H1 (cell line): ENCODE results near the gene CBFA2T2. TPM values are rescaled to one million over a fixed set of nuclear protein-coding genes. Genes with fewer than 3 reads are reported as not detected.

Experiments
- CTCF ChIA-PET: fragments of 300-600 bp; sonication (Branson Sonifier 250); formaldehyde crosslinking; loops from one replicate; lab custom pipeline; 2021; ENCODE audit not compliant: partially characterized antibody; lab: Charles Lee
- POLR2A ChIA-PET: fragments of 300-600 bp; sonication (Branson Sonifier 250); formaldehyde crosslinking; loops from one replicate; lab custom pipeline; 2021; ENCODE audit warnings: inconsistent platforms; ENCODE audit not compliant: partially characterized antibody; lab: Charles Lee
- DNase-seq, 2 experiments: peaks; one replicate each; pipeline versions ENCODE4 v3.0.0 to v3.0.0-alpha.2; 2010 to 2022; ENCODE audit warnings: low spot score in 2 of 2, low read depth in 1 of 2, mixed read lengths in 1 of 2
- FAIRE-seq: peaks from 2 replicates; lab custom pipeline; 2011; peaks lifted over from hg19 to GRCh38; lab: Jason Lieb, UNC
- H2AFZ ChIP-seq: 2 replicates; pipeline ENCODE4 v1.8.1; 2012; ENCODE audit warnings: low read length, inconsistent platforms
- H2AK5ac ChIP-seq: 2 replicates; pipeline ENCODE4 v1.6.1; 2013; ENCODE audit warnings: low read depth, low read length
- H2BK120ac ChIP-seq: replicated peaks from 2 replicates; pipeline ENCODE3; 2013; ENCODE audit warnings: low read depth, low read length, inconsistent platforms
- H2BK12ac ChIP-seq: 2 replicates; pipeline ENCODE4 v1.6.1; 2013; ENCODE audit warnings: low read depth, low read length
- H2BK15ac ChIP-seq: 2 replicates; pipeline ENCODE4 v1.6.1; 2013; ENCODE audit warnings: low read length
- H2BK20ac ChIP-seq: 2 replicates; pipeline ENCODE4 v1.6.1; 2013; ENCODE audit warnings: low read length
- H2BK5ac ChIP-seq: 2 replicates; pipeline ENCODE4 v1.6.1; 2013; ENCODE audit warnings: low read depth, low read length
- H3K14ac ChIP-seq: 2 replicates; pipeline ENCODE4 v1.6.1; 2013; ENCODE audit warnings: inconsistent platforms; ENCODE audit not compliant: insufficient read length
- H3K18ac ChIP-seq: 2 replicates; pipeline ENCODE4 v1.6.1; 2013; ENCODE audit warnings: low read length; ENCODE audit errors: extremely low read depth
- H3K23ac ChIP-seq: 2 replicates; pipeline ENCODE4 v1.6.1; 2013; ENCODE audit warnings: inconsistent platforms; ENCODE audit not compliant: insufficient read length
- H3K23me2 ChIP-seq: 2 replicates; pipeline ENCODE4 v1.6.1; 2013; ENCODE audit warnings: low read depth, low read length
- H3K27ac ChIP-seq: 2 replicates; pipeline ENCODE4 v1.6.1; 2011; ENCODE audit warnings: low read depth, low read length, inconsistent platforms
- H3K27me3 ChIP-seq, 4 experiments: replicated peaks in 1 of 4; 1 replicate in 1 of 4; 2 replicates in 3 of 4; pipeline versions ENCODE4 v1.6.1 to v1.8.1; 2011 to 2013; ENCODE audit warnings: low read length in 3 of 4, mild to moderate bottlenecking in 3 of 4, inconsistent platforms in 2 of 4, mixed read lengths in 2 of 4, moderate library complexity in 1 of 4; ENCODE audit not compliant: control insufficient read depth in 3 of 4, insufficient read depth in 3 of 4; ENCODE audit errors: extremely low read depth in 1 of 4
- H3K36me3 ChIP-seq, 4 experiments: 2 replicates each; pipeline versions ENCODE4 v1.6.1 to v1.8.1; 2011 to 2013; ENCODE audit warnings: mild to moderate bottlenecking in 4 of 4, low read length in 3 of 4, moderate library complexity in 2 of 4, control low read depth in 1 of 4, inconsistent platforms in 1 of 4; ENCODE audit not compliant: insufficient read depth in 4 of 4, control insufficient read depth in 2 of 4
- H3K4ac ChIP-seq: replicated peaks from 2 replicates; pipeline ENCODE3; 2013; ENCODE audit warnings: low read length, low read depth, mixed read lengths, inconsistent platforms; ENCODE audit not compliant: insufficient read length
- H3K4me1 ChIP-seq, 4 experiments: replicated peaks in 1 of 4; 1 replicate in 1 of 4; 2 replicates in 3 of 4; pipeline versions ENCODE4 v1.6.1 to v1.8.1; 2011 to 2013; ENCODE audit warnings: low read length in 3 of 4, inconsistent platforms in 2 of 4, mixed read lengths in 1 of 4; ENCODE audit not compliant: insufficient read depth in 4 of 4, control insufficient read depth in 3 of 4
- H3K4me2 ChIP-seq, 2 experiments: 2 replicates each; pipeline versions ENCODE4 v1.6.1 to v1.8.1; 2011 to 2013; ENCODE audit warnings: low read depth in 2 of 2, low read length in 2 of 2, control low read depth in 1 of 2, inconsistent platforms in 1 of 2, mild to moderate bottlenecking in 1 of 2; ENCODE audit not compliant: insufficient read depth in 1 of 2
- H3K4me3 ChIP-seq, 4 experiments: fragments of 200-600, 300-600 bp in 1 of 4; sonication (generic), shearing (Covaris generic), sonication (Bioruptor Twin) in 1 of 4; 2 replicates each; pipeline versions ENCODE4 v1.5.1 to v1.8.1; 2011 to 2016; ENCODE audit warnings: low read length in 4 of 4, low read depth in 3 of 4, control low read depth in 2 of 4, inconsistent platforms in 2 of 4, mild to moderate bottlenecking in 2 of 4, mixed read lengths in 1 of 4, moderate library complexity in 1 of 4; ENCODE audit not compliant: insufficient read depth in 2 of 4; ENCODE audit errors: extremely low read depth in 1 of 4
- H3K56ac ChIP-seq: replicated peaks from 2 replicates; pipeline ENCODE3; 2013; ENCODE audit warnings: low read depth, mild to moderate bottlenecking, mixed read lengths, low read length, inconsistent platforms; ENCODE audit not compliant: insufficient read length
- H3K79me1 ChIP-seq: 2 replicates; pipeline ENCODE4 v1.6.1; 2013; ENCODE audit warnings: low read depth, low read length, control low read depth
- H3K79me2 ChIP-seq, 2 experiments: 2 replicates each; pipeline versions ENCODE4 v1.6.1 to v1.8.1; 2012 to 2013; ENCODE audit warnings: low read length in 2 of 2, mild to moderate bottlenecking in 2 of 2, inconsistent platforms in 1 of 2; ENCODE audit not compliant: insufficient read depth in 2 of 2, control insufficient read depth in 1 of 2
- H3K9ac ChIP-seq, 4 experiments: replicated peaks in 1 of 4; 1 replicate in 1 of 4; 2 replicates in 3 of 4; pipeline versions ENCODE4 v1.6.1 to v1.8.1; 2011 to 2013; ENCODE audit warnings: low read depth in 3 of 4, low read length in 3 of 4, control low read depth in 2 of 4, mild to moderate bottlenecking in 2 of 4, moderate library complexity in 2 of 4, inconsistent platforms in 1 of 4; ENCODE audit errors: extremely low read depth in 1 of 4
- H3K9me3 ChIP-seq, 2 experiments: 2 replicates each; pipeline versions ENCODE4 v1.6.1 to v1.8.1; 2012 to 2013; ENCODE audit warnings: mild to moderate bottlenecking in 2 of 2, moderate library complexity in 2 of 2, control low read depth in 1 of 2, inconsistent platforms in 1 of 2, low read depth in 1 of 2, low read length in 1 of 2, mixed read lengths in 1 of 2; ENCODE audit not compliant: insufficient read depth in 2 of 2
- H4K20me1 ChIP-seq, 2 experiments: replicated peaks in 1 of 2; 2 replicates each; pipeline versions ENCODE3 to v1.8.1; 2011 to 2013; ENCODE audit warnings: inconsistent platforms in 2 of 2, low read length in 2 of 2, mild to moderate bottlenecking in 1 of 2; ENCODE audit not compliant: insufficient read depth in 2 of 2, control insufficient read depth in 1 of 2
- H4K5ac ChIP-seq: 2 replicates; pipeline ENCODE4 v1.6.1; 2013; ENCODE audit warnings: low read length, low read depth, mixed read lengths, inconsistent platforms; ENCODE audit not compliant: insufficient read length
- H4K8ac ChIP-seq: 2 replicates; pipeline ENCODE4 v1.8.0; 2013; ENCODE audit warnings: mild to moderate bottlenecking, moderate library complexity, low read length, inconsistent platforms; ENCODE audit not compliant: insufficient read depth; ENCODE audit errors: extremely low read depth
- H4K91ac ChIP-seq: replicated peaks from 2 replicates; pipeline ENCODE3; 2013; ENCODE audit warnings: low read length, mixed read lengths, inconsistent platforms; ENCODE audit not compliant: insufficient read length
- ATF3 ChIP-seq: IDR thresholded peaks from 2 replicates; pipeline ENCODE4 v1.6.1; 2011; ENCODE audit warnings: low read depth, mild to moderate bottlenecking, low read length; ENCODE audit not compliant: insufficient read depth
- CEBPB ChIP-seq: IDR thresholded peaks from 2 replicates; pipeline ENCODE4 v1.6.1; 2012; ENCODE audit warnings: low read depth, low read length
- CREB1 ChIP-seq: IDR thresholded peaks from 2 replicates; pipeline ENCODE4 v1.6.1; 2012; ENCODE audit warnings: inconsistent platforms
- E2F6 ChIP-seq: IDR thresholded peaks from 2 replicates; pipeline ENCODE4 v1.6.1; 2012; ENCODE audit warnings: inconsistent platforms
- EP300 ChIP-seq, 2 experiments: IDR thresholded peaks; 1 replicate in 1 of 2; 2 replicates in 1 of 2; pipeline ENCODE4 v1.6.1; 2011 to 2012; ENCODE audit warnings: low read depth in 2 of 2, low read length in 2 of 2, mild to moderate bottlenecking in 2 of 2, borderline replicate concordance in 1 of 2, inconsistent platforms in 1 of 2, moderate library complexity in 1 of 2
- KDM4A ChIP-seq: IDR thresholded peaks from one replicate; pipeline ENCODE4 v1.7.1; 2012; ENCODE audit warnings: low read depth, mild to moderate bottlenecking, moderate library complexity, low read length, inconsistent platforms; ENCODE audit not compliant: severe bottlenecking
- MAX ChIP-seq: IDR thresholded peaks from 2 replicates; pipeline ENCODE4 v1.6.1; 2012; ENCODE audit warnings: inconsistent platforms
- RAD21 ChIP-seq, 2 experiments: IDR thresholded peaks in 1 of 2; conservative IDR thresholded peaks in 1 of 2; 2 replicates each; pipeline ENCODE4 v1.6.1; 2011; ENCODE audit warnings: low read depth in 2 of 2, low read length in 2 of 2, improper control_type of control experiment in 1 of 2, inconsistent platforms in 1 of 2, mild to moderate bottlenecking in 1 of 2, moderate library complexity in 1 of 2
- USF2 ChIP-seq: IDR thresholded peaks from 2 replicates; pipeline ENCODE4 v1.6.1; 2011; ENCODE audit warnings: low read length, improper control_type of control experiment
- ZNF274 ChIP-seq: IDR thresholded peaks from 2 replicates; pipeline ENCODE4 v1.7.0; 2012; ENCODE audit warnings: low read length, borderline replicate concordance; ENCODE audit errors: extremely low read depth
- WGBS, 2 experiments: shearing (Covaris generic) in 1 of 2; methylation state at CpG; one replicate each; pipeline versions ENCODE4 v1.1.6 to v1.1.7; 2013 to 2015; ENCODE audit warnings: low lambda C conversion rate in 2 of 2, mixed read lengths in 2 of 2, inconsistent platforms in 1 of 2, low coverage in 1 of 2, missing lambda C conversion rate in 1 of 2; ENCODE audit not compliant: insufficient replicate concordance in 2 of 2, insufficient coverage in 1 of 2, insufficient read length in 1 of 2; ENCODE audit errors: extremely low coverage in 1 of 2, missing lambda C conversion rate in 1 of 2; 5-methylcytosine and 5-hydroxymethylcytosine counted together
- polyA plus RNA-seq, 7 experiments: library from polyadenylated mRNA; depleted of rRNA in 3 of 7; stranded (reverse) in 5 of 7; unstranded in 2 of 7; fragments of >200 nt in 5 of 7; fragments of 200-250 nt in 2 of 7; gene quantifications; 1 replicate in 5 of 7; 2 replicates in 1 of 7; 4 replicates in 1 of 7; pipeline versions ENCODE4 v1.2.1 to v1.2.3, GENCODE V29; 2011 to 2013; ENCODE audit warnings: missing spikeins in 2 of 7, mixed read lengths in 2 of 7
- total RNA-seq: library from RNA; stranded (reverse); fragmentation: NEBNext Ultra II Directional; extraction: Animal tissue kit (Norgen Biotek cat#: 25700); gene quantifications from 2 replicates; pipeline ENCODE4 v1.2.1, GENCODE V29; 2021

Gene CBFA2T2
- total and polyA plus RNA-seq, 2 of the 8 experiments (the other 6 are each of a cell fraction or from before 2014, with no cell fraction given) = 11.6 to 12.9 TPM

- H3K4me2 ChIP-seq = no peak overlapping the region
- H3K56ac ChIP-seq = no peak overlapping the region
- H2AFZ ChIP-seq = no peak overlapping the region
- CTCF ChIA-PET = interaction anchor here (5.0 kb wide), 1 partner anchor 9 kb away, joined by 31 read pairs; the partner anchor contains the start of gene ACTL10
- POLR2A ChIA-PET = interaction anchor here (17.9 kb wide), 1 partner anchor 20 kb away, joined by 245 read pairs; the partner anchor contains the start of gene NECAB3
- no peak overlapping the region for H2BK120ac ChIP-seq
- H3K14ac ChIP-seq = no peak overlapping the region
- no peak overlapping the region for H2BK20ac ChIP-seq
- no peak overlapping the region for H2BK15ac ChIP-seq
- peaks cover 8% of the 10 kb centered on the region; the same call in 1 of the 2 replicates for H3K23me2 ChIP-seq
- H3K4me3 ChIP-seq = no peak overlapping the region
- no peaks in the 10 kb centered on the region for H3K27me3 ChIP-seq
- no peak overlapping the region for H3K9ac ChIP-seq
- H2AK5ac ChIP-seq = no peak overlapping the region
- no peak overlapping the region for H4K5ac ChIP-seq
- FAIRE-seq (no peak), DNase-seq (no peak)
- no peak overlapping the region for H4K91ac ChIP-seq
- peaks cover 0 to 11% (median 0%) of the 10 kb centered on the region in 4 experiments; a peak in 2 of 8 replicates for H3K36me3 ChIP-seq
- H3K9me3 ChIP-seq = no peaks in the 10 kb centered on the region
- H3K23ac ChIP-seq = no peak overlapping the region
- no peak overlapping the region for H4K8ac ChIP-seq
- no peak overlapping the region for H3K18ac ChIP-seq
- H3K27ac ChIP-seq = no peak overlapping the region
- 90% methylated on average over 4 of the region's 4 CpGs; no CpG with 5 or more reads in 1 of the 2 experiments for WGBS, 2 experiments
- no peaks in the 10 kb centered on the region for H3K79me1 ChIP-seq
- H2BK5ac ChIP-seq = no peak overlapping the region
- H3K4ac ChIP-seq = no peak overlapping the region
- H4K20me1 ChIP-seq = peaks cover 0 to 8% of the 10 kb centered on the region in 2 experiments
- H2BK12ac ChIP-seq = no peak overlapping the region
- H3K4me1 ChIP-seq = peaks cover 0 to 7% (median 3%) of the 10 kb centered on the region in 4 experiments; a peak in 4 of 7 replicates
- H3K79me2 ChIP-seq = no peaks in the 10 kb centered on the region
- no peak for TF ChIP-seq CEBPB
- TF ChIP-seq USF2 = no peak
- no peak for TF ChIP-seq RAD21 (IDR thresholded peaks at IDR 0.05 in 1 of 2, conservative IDR thresholded peaks at IDR 0.05 in 1 of 2; ENCODE audit: low read depth in 2 of 2, low read length in 2 of 2)
- no peak for TF ChIP-seq ATF3
- no peak for TF ChIP-seq ZNF274
- TF ChIP-seq CREB1 = no peak
- TF ChIP-seq E2F6 = no peak
- no peak for TF ChIP-seq MAX
- TF ChIP-seq KDM4A = no peak
- TF ChIP-seq EP300 (IDR thresholded peaks at IDR 0.05; ENCODE audit: borderline replicate concordance in 1 of 2, low read depth in 2 of 2, low read length in 2 of 2) = no peak
Measured at GRCh38 chr20:33658929-33659328, 169.0 kb downstream of the CBFA2T2 start.
